Brain microvascular endothelial cell (primary cell): ENCODE data around the gene RASSF3.

ENCODE experiments used
- DNase-seq: peaks from one replicate; pipeline ENCODE4 v3.0.0-alpha.2; 2020
- H3K27ac ChIP-seq: fragments of 250-450 bp; sonication (Bioruptor Pico); 2 replicates; pipeline ENCODE4 v1.5.1; 2020; ENCODE audit warnings: mild to moderate bottlenecking, moderate library complexity
- H3K27me3 ChIP-seq: fragments of 250-450 bp; sonication (Bioruptor Pico); replicated peaks from 2 replicates; pipeline ENCODE4 v1.5.1; 2020; ENCODE audit warnings: mild to moderate bottlenecking
- H3K36me3 ChIP-seq: fragments of 250-450 bp; sonication (Bioruptor Pico); replicated peaks from 2 replicates; pipeline ENCODE4 v1.5.1; 2020; ENCODE audit warnings: mild to moderate bottlenecking
- H3K4me3 ChIP-seq: 2 replicates; pipeline ENCODE4 v1.5.1; 2011; ENCODE audit warnings: low read depth, mild to moderate bottlenecking, control low read depth, low read length, moderate library complexity
- CTCF ChIP-seq: IDR thresholded peaks from 2 replicates; pipeline ENCODE4 v1.5.1; 2011; ENCODE audit warnings: low read depth, mild to moderate bottlenecking, moderate library complexity, low read length, control low read depth, inconsistent platforms; ENCODE audit errors: missing control alignments
- in situ Hi-C: cut with HindIII; loops from 2 replicates; pipeline ENCODE4 v1.10.0; 2017; ENCODE audit warnings: low sequenced_read_pairs, low pct_ligation_motif_present

Gene RASSF3

GRCh38 chr12:64600164-64600561 is 10.1 kb upstream of the RASSF3 start:
- Histone ChIP-seq H3K27ac (no peak overlapping the region), H3K4me3 (no peak overlapping the region), H3K27me3 (no peaks in the 10 kb centered on the region), H3K36me3 (no peaks in the 10 kb centered on the region)
- no peak for TF ChIP-seq CTCF
- DNase-seq = no peak
- in situ Hi-C loops = no loop called here

- Histone ChIP-seq H3K36me3 (no peaks in the 10 kb centered on the region), H3K27me3 (no peaks in the 10 kb centered on the region), H3K27ac (no peak overlapping the region), H3K4me3 (no peak overlapping the region)
- in situ Hi-C loops = no loop called here
- TF ChIP-seq CTCF = no peak
- DNase-seq = no peak
Measured at GRCh38 chr12:64603183-64603841, 7.0 kb upstream of the RASSF3 start.

GRCh38 chr12:64608901-64609535 is 1.3 kb upstream of the RASSF3 start:
- H3K36me3 ChIP-seq = no peaks in the 10 kb centered on the region
- in situ Hi-C loops = no loop called here
- TF ChIP-seq CTCF = peak; percentile 16
- H3K4me3 ChIP-seq = peak overlapping the region; percentile 82
- no peaks in the 10 kb centered on the region for H3K27me3 ChIP-seq
- DNase-seq = peak; percentile 28
- H3K27ac ChIP-seq = peak overlapping the region; percentile 2

GRCh38 chr12:64609536-64610078 is 688 bp upstream of the RASSF3 start:
- in situ Hi-C loops = no loop called here

GRCh38 chr12:64610660-64611340 is 505 bp downstream of the RASSF3 start:
- DNase-seq = peak; percentile 15
- Histone ChIP-seq H3K27me3 (no peaks in the 10 kb centered on the region), H3K36me3 (no peaks in the 10 kb centered on the region), H3K27ac (peak overlapping the region; percentile 21), H3K4me3 (peak overlapping the region; percentile 82)
- TF ChIP-seq CTCF = no peak
- in situ Hi-C loops = no loop called here

More at GRCh38 chr12:64609536-64610078, 688 bp upstream of the RASSF3 start:
- H3K27me3 ChIP-seq = no peaks in the 10 kb centered on the region
- no peak for TF ChIP-seq CTCF
- no peaks in the 10 kb centered on the region for H3K36me3 ChIP-seq
- DNase-seq = peak; percentile 0
- peak overlapping the region; percentile 2 for H3K27ac ChIP-seq
- peak overlapping the region; percentile 82 for H3K4me3 ChIP-seq
